ENCODE results near the gene CCDC30. TPM values are rescaled to one million over a fixed set of nuclear protein-coding genes. Genes with fewer than 3 reads are reported as not detected.

The CCDC30 gene
- polyA plus RNA-seq, 4 donors, result 5.8 to 22.0 (median 17.8) TPM

DNA sequence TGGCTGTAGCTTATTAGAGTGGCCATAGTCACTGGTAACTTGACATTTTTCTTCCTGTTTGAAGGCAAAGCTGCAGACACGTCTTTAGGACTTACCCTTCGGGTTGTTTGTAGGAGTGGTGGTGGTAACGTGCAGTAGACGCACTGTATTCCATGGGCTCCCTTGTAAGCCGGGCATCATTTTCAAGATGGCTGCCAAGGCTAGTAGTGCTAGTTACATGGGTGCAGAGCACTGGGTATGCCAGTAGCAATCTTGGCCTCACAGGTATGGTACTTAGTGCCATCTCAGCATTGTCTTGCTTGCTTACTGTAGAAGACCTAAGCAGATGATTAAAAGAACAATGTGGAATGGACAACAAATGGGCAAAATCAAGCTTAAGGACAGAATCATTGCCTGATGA, 221.1 kb downstream of the CCDC30 start:
- no peak for DNase-seq (ENCODE audit: low read depth in 4 of 4, low spot score in 3 of 4)

DNA sequence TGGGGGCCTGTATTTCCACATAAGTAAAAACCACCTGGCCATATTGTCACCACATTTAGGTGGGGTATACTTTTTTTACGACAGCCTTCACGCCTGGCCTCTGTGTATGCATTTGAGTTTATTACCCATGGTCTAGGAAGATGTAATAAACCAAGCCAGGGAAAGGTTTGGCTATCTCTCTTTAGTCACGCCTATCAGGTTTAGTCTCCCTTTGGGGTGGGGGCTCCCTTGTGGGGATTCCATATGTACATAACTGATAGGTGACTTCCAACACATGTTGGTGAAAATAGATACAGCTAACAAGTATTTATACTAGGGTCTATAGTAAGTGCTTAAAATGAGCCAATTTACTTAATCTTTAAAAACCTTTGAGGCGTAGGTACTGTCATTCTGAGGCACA, 223.3 kb downstream of the CCDC30 start:
- no peak for DNase-seq (ENCODE audit: low read depth in 4 of 4, low spot score in 3 of 4)

DNA sequence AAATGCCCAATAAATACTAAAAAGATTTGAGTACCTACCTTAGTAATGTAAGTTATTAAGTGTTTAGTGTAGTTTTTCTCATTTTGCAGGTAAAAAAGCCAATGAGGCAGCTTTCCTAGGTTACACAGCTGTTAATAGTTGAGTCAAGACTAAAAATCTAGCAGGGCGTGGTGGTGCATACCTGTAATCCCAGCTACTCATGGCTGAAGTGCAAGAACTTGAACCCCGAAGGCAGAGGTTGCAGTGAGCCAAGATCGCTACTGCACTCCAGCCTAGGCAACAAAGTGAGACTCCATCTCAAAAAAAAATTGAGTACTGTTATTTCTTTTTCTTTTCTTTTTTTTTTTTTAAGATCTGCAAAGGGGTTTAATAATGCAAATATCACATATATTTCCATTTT, 226.8 kb downstream of the CCDC30 start:
- no peak for DNase-seq (ENCODE audit: low read depth in 4 of 4, low spot score in 3 of 4)

DNA sequence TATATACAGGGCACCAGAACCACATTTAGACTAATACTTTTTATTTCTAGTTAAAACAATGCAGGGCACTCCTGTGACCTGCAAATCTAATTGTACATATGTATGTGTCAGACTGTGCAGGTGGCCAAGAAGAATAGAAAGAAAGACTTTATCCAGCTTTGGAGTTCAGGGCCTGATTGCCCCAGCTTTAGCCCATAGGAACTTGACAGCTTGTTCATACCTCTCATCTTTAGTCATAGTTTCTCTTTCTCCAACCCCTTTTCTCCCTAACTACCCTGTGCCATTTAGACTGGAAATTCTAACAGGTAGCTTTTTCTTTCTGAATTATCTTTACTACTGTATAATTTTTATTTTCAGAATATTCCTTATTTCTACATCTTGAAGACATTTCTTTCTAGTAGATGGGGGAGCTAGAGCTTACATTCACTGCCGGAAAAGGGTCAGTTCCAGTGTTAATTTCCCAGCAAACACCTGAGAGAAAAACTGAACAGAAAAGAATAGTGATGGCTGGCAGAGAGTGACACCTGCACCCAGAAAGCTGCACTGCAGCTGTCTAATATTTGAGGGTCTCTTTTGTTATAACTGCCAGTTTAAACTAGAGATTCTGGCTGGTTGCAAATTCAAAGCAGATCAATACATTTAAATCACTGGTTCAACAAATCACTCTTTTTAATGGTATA, 227.5 kb downstream of the CCDC30 start:
- DNase-seq (ENCODE audit: low read depth in 4 of 4, low spot score in 3 of 4), result no peak

DNA sequence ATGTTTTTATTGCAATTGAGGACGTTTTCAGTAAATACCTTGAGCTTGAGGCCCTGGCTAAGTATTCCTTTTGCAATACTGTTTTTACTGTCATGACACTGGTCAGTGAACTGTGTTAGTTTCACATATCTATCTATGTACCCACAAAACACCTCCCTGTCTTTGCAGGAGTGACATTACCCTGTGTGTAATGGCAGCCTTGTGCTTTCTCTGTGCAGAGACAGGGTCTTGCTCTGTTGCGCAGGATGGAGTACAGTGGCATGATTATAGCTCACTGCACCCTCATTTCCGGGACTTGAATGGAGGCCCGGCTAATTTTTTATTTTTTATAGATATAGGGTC, 228.0 kb downstream of the CCDC30 start:
- DNase-seq (ENCODE audit: low read depth in 4 of 4, low spot score in 3 of 4), result no peak

DNA sequence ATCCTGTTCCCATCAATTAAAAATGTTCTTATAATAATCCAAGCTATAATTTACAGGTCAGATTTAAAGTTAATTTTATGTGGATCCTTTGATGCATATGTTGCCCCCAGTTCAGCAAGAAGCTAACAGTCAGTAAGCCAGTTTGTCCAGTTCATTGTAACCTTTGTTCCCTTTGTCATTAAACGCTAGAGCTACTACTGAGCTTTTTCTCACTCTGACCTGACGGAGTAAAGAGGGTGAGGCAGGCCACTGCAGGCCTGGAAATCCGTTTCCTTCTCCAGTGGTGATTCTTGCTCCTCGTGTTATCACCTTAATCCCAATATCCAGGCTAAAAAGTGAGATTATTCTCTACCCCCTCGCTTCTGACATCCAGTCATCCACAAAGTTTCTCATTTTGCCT, 229.4 kb downstream of the CCDC30 start:
- DNase-seq (ENCODE audit: low read depth in 4 of 4, low spot score in 3 of 4), result no peak

DNA sequence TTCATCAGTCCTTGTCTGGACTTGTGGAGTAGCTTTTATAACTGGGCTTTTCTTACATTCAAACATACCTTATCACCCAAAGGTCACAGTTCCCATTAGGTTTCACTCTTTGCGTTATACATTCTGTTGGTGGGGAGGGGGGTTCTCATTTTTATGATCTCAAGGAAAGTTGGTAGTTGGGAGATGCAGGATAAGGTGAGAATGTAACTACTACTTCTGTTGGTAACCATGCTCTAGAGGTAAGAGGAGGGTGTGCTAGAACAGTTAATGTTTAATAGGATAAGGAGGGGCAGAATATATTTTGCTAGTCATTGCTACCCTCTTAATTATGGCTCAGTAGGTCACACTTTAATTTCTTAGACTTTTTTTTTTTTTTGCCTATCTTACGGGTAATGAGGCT, 229.8 kb downstream of the CCDC30 start:
- DNase-seq (ENCODE audit: low read depth in 4 of 4, low spot score in 3 of 4), result no peak

DNA sequence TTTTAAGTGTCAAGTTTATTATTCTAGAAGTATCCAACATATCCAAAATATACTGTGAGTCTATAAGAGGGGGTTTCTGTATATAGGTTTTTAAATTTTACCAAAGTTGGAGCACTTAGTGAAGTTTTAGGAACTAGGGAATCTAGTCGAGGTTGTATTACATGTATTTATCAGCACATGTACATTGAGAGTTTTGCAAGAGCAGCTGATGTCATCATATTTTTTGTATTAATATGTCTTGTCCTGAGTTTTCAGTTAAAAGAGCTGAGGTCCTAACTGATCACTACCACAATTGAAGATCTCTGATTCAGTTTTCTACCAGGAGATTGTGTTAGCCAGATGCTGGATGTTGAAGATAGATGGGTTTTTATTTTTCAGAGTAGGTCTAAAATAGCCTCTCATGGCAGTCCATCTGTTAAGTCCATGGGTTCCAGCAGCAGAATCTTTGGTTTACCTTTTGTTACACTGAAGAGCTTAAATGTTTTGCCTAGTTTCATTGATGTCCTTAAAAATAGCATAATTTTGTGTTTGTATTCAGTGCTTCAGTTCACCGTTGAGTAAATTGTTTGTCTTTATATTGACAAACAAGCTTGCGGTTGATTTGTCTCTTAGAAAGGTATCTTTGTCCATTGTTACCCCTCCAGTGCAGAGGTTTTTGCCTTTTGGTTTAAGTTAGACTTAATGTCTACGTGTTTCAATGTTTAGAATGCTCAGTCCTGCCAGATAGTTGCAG, 235.2 kb downstream of the CCDC30 start:
- DNase-seq (ENCODE audit: low read depth in 4 of 4, low spot score in 3 of 4), result no peak

DNA sequence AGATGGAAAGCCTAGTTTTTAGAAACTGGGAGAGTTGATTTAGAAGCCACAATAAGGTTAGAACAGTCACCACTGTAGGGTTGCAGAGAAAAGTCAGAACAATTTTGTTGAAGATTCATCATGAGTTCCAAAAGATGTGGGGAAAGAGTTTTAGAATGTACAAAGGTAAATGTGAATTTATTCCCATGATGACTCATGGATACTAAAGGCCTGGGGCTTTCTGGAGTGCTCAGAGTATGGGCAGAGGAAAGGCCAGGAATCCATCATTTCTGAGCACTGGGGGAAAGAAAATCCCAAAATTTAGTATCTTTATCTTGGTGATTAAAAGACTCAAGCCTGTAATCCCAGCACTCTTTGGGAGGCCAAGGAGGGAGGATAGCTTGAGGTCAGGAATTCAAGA, 236.9 kb downstream of the CCDC30 start:
- no peak for DNase-seq (ENCODE audit: low read depth in 4 of 4, low spot score in 3 of 4)

DNA sequence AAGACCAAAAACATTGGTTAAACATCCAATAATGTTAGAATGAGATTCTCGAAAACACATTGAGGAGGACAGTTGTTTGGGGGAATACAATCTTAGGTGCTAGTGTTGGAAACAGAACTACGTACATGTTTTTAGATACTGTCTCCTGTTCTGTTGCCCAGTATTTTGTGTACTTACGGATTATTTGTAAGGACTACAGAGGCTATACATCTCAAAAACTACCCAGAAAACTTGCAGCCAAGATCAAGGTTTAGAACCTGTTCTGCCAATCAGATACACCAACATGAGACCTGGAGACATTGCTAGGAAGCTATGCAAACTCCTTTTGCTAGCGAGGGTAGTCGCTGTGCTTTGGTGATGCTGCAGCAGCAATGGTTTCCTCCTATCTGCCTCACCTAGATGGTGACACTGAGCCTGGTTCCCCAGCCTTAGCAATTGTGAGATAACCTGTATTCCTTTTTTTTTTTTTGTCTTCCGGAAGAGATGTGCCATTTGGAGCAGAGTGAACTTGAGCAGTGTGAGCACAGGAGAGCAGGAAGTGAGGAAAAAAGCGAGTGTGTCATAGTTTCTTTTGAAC, 240.9 kb downstream of the CCDC30 start:
- no peak for DNase-seq (ENCODE audit: low read depth in 4 of 4, low spot score in 3 of 4)

Other genes with a start within 250 kb of the CCDC30 start
- 10 to 100 TPM; 42.4 to 48.5 (median 44.8) TPM for gene FOXJ3, start 128.1 kb upstream of the CCDC30 start, polyA plus RNA-seq (ENCODE audit: insufficient read length in 4 of 4)
- under 1 TPM; 0.59 to 0.70 (median 0.64) TPM for gene RIMKLA, start 82.5 kb upstream of the CCDC30 start, polyA plus RNA-seq (ENCODE audit: insufficient read length in 4 of 4)
- 1 to 10 TPM; 1.0 to 5.1 (median 3.6) TPM for gene ZMYND12, start 7.3 kb upstream of the CCDC30 start, polyA plus RNA-seq (ENCODE audit: insufficient read length in 4 of 4)
- 10 to 100 TPM; 50.1 to 97.3 (median 86.7) TPM for gene PPCS, start 6.7 kb upstream of the CCDC30 start, polyA plus RNA-seq (ENCODE audit: insufficient read length in 4 of 4)
- gene PPIH, start 195.1 kb downstream of the CCDC30 start, polyA plus RNA-seq (ENCODE audit: insufficient read length in 4 of 4), result 10 to 100 TPM; 45.2 to 57.3 (median 55.3) TPM
- 100 to 1,000 TPM; 471 to 693 (median 629) TPM for gene YBX1, start 219.1 kb downstream of the CCDC30 start, polyA plus RNA-seq (ENCODE audit: insufficient read length in 4 of 4)

Measured in left renal pelvis (tissue), 4 donors.